SU-DHL-6 (cell line): ENCODE measurements around the gene MARVELD1.

Experiments used
- EZH2phosphoT487 ChIP-seq: fragments of 200-600 bp; sonication (generic), shearing (Covaris generic); conservative IDR thresholded peaks from 2 replicates; pipeline ENCODE4 v1.6.1; 2018; ENCODE audit warnings: mild to moderate bottlenecking, antibody characterized with exemption, low read length, moderate library complexity, mixed read lengths
- TF ChIP-seq, protein P1 (sequence below): fragments of 200-600 bp; sonication (generic); IDR thresholded peaks from one replicate; pipeline ENCODE4 v1.5.1; 2017; ENCODE audit warnings: antibody characterized with exemption, mild to moderate bottlenecking, low read length, moderate library complexity; ENCODE audit not compliant: insufficient read depth, poor library complexity, severe bottlenecking

- TF ChIP-seq, protein P1, sequence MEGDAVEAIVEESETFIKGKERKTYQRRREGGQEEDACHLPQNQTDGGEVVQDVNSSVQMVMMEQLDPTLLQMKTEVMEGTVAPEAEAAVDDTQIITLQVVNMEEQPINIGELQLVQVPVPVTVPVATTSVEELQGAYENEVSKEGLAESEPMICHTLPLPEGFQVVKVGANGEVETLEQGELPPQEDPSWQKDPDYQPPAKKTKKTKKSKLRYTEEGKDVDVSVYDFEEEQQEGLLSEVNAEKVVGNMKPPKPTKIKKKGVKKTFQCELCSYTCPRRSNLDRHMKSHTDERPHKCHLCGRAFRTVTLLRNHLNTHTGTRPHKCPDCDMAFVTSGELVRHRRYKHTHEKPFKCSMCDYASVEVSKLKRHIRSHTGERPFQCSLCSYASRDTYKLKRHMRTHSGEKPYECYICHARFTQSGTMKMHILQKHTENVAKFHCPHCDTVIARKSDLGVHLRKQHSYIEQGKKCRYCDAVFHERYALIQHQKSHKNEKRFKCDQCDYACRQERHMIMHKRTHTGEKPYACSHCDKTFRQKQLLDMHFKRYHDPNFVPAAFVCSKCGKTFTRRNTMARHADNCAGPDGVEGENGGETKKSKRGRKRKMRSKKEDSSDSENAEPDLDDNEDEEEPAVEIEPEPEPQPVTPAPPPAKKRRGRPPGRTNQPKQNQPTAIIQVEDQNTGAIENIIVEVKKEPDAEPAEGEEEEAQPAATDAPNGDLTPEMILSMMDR, result no peak
- no peak for TF ChIP-seq EZH2phosphoT487
Measured at GRCh38 chr10:97705006-97705670, 8.4 kb upstream of the MARVELD1 start.
